ENCODE data around the gene GALNT6. TPM values are rescaled to one million over a fixed set of nuclear protein-coding genes. Genes with fewer than 3 reads are reported as not detected.

Gene GALNT6
- total and polyA plus RNA-seq, 2 of the 13 experiments (the other 11 are each of a cell fraction or from before 2014, with no cell fraction given): 1.0 to 1.1 TPM

DNA sequence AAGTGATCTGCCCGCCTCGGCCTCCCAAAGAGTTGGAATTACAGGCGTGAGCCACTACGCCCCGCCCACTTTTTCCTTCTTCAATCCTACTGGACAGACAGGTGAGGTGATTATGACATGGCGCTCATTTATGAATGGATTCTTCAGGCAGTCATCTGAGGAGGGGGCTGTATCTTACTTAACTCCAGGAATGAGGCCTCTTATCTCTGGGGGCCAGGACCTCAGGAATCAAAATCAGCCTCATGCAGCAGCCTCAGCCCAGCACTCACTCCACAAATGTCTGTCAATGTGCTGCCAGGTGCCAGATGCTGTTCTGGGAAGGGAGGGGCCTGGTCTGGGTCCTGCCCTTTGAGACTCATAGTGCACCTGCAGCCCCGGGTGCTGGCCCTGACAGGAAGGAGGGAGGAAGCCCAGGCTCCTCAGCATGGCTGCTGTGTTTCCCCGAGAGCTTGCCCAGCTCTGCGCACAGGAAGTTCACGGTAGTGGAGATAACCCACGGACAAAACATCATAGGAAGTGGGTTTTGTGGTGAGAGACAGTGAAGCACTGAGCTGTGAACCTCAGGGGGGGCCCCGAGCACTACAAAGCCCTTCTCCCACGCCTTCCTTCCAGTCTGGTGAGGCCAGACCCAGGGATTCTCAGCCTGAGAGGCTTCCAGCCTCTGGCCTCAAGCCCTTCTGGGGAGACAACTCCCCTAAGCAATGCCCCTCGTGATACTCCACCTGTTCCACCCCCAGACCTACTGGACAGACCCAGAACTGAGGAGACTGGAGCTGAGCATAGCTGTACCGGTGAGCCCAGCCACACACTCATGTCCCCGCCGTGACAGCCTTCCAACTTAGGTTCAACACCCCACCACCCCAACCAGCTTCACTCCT lies 22.3 kb downstream of the GALNT6 start:
- DNase-seq (ENCODE audit: low spot score) (no peak), FAIRE-seq (no peak), ATAC-seq (no peak)
- TF ChIP-seq, protein P1, sequence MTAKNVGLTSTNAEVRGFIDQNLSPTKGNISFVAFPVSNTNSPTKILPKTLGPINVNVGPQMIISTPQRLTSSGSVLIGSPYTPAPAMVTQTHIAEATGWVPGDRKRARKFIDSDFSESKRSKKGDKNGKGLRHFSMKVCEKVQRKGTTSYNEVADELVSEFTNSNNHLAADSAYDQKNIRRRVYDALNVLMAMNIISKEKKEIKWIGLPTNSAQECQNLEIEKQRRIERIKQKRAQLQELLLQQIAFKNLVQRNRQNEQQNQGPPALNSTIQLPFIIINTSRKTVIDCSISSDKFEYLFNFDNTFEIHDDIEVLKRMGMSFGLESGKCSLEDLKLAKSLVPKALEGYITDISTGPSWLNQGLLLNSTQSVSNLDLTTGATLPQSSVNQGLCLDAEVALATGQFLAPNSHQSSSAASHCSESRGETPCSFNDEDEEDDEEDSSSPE (CRISPR knock-in tag; IDR thresholded peaks at IDR 0.05): no peak
- POLR2A ChIA-PET: no interaction called here
- no peaks in the 10 kb centered on the region for H3K9me3 ChIP-seq (ENCODE audit: low read length)
- H3K36me3 ChIP-seq (replicated peaks in 1 of 2; ENCODE audit: control insufficient read depth in 1 of 2, insufficient read depth in 2 of 2, low read length in 2 of 2): no peaks in the 10 kb centered on the region
- no peak overlapping the region for H3K9ac ChIP-seq (ENCODE audit: insufficient read depth, low read depth, low read length)
- in situ Hi-C loops (cut with HindIII; ENCODE audit: extremely low pct_ligation_motif_present, low pct_unique_long_range_greater_than_20kb) (no loop called here), intact Hi-C loops (cut with micrococcal nuclease; ENCODE audit: unreplicated experiment) (no loop called here)
- no peaks in the 10 kb centered on the region for H4K20me1 ChIP-seq (ENCODE audit: insufficient read depth, low read length)
- H3K4me2 ChIP-seq (ENCODE audit: low read depth, low read length): no peak overlapping the region
- H3K27me3 ChIP-seq (ENCODE audit: control insufficient read depth in 1 of 2, insufficient read depth in 2 of 2, low read length in 2 of 2): 0 out of 5 replicates have a peak, but pooled peaks cover 0 to 2% of the 10 kb centered on the region in 2 experiments
- no peak overlapping the region for H2AFZ ChIP-seq (ENCODE audit: low read length)
- no peak overlapping the region for H3K27ac ChIP-seq (ENCODE audit: extremely low read length, insufficient read depth, low read length)
- no peak overlapping the region for H3K4me3 ChIP-seq (replicated peaks in 1 of 3; ENCODE audit: insufficient read depth in 1 of 3, low read depth in 2 of 3, low read length in 3 of 3)
- H3K79me2 ChIP-seq (ENCODE audit: insufficient read depth, low read length): no peaks in the 10 kb centered on the region
- no TSS peak for BruUV-seq (replicated peaks)
- CTCF ChIA-PET (ENCODE audit: low intra/inter-chr PET ratio, low total read pairs): no interaction called here
- H3K4me1 ChIP-seq (ENCODE audit: insufficient read depth, low read length): peaks cover 29% of the 10 kb centered on the region
- 85% methylated on average over 15 of the region's 17 CpGs for WGBS (ENCODE audit: low lambda C conversion rate)

DNA sequence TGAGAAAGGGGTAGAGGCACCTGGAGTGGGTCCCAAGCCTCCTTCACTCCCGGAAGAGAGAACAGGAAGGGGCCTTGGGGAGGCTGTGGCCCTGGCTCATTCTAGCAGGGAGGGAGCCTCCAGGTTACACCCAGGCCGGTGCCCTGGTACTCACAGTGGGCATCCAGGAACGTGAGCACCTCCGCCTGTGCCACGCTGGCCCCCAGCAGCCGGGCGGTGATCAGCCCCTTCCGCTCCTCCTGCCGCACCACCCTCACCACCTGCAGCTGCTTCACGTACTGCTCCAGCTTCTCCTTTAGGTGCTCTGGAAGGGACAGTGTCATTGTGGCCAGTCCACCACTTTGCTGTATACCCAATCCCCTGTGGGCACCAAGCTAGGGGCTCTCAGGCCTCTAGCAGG lies 25.9 kb downstream of the GALNT6 start:
- DNase-seq (ENCODE audit: low spot score): no peak
- H3K27ac ChIP-seq (ENCODE audit: extremely low read length, insufficient read depth, low read length): no peak overlapping the region
- H3K4me1 ChIP-seq (ENCODE audit: insufficient read depth, low read length): peaks cover 47% of the 10 kb centered on the region
- in situ Hi-C loops (cut with HindIII; ENCODE audit: extremely low pct_ligation_motif_present, low pct_unique_long_range_greater_than_20kb): no loop called here
- H3K27me3 ChIP-seq (ENCODE audit: control insufficient read depth in 1 of 2, insufficient read depth in 2 of 2, low read length in 2 of 2): 0 out of 5 replicates have a peak, but pooled peaks cover 0 to 2% of the 10 kb centered on the region in 2 experiments
- CTCF ChIA-PET (ENCODE audit: low intra/inter-chr PET ratio, low total read pairs): no interaction called here
- WGBS (ENCODE audit: low lambda C conversion rate): 87% methylated on average over 4 of the region's 10 CpGs
- H3K36me3 ChIP-seq (replicated peaks in 1 of 2; ENCODE audit: control insufficient read depth in 1 of 2, insufficient read depth in 2 of 2, low read length in 2 of 2): no peaks in the 10 kb centered on the region
- H3K9ac ChIP-seq (ENCODE audit: insufficient read depth, low read depth, low read length): no peak overlapping the region
- ATAC-seq: no peak
- no peak overlapping the region for H3K4me3 ChIP-seq (replicated peaks in 1 of 3; ENCODE audit: insufficient read depth in 1 of 3, low read depth in 2 of 3, low read length in 3 of 3)
- H3K79me2 ChIP-seq (ENCODE audit: insufficient read depth, low read length): no peaks in the 10 kb centered on the region
- intact Hi-C loops (cut with micrococcal nuclease; ENCODE audit: unreplicated experiment): no loop called here
- no peak overlapping the region for H2AFZ ChIP-seq (ENCODE audit: low read length)
- FAIRE-seq: no peak
- H4K20me1 ChIP-seq (ENCODE audit: insufficient read depth, low read length): no peaks in the 10 kb centered on the region
- H3K9me3 ChIP-seq (ENCODE audit: low read length): no peaks in the 10 kb centered on the region
- no TSS peak for BruUV-seq (replicated peaks)
- POLR2A ChIA-PET: no interaction called here
- H3K4me2 ChIP-seq (ENCODE audit: low read depth, low read length): no peak overlapping the region
- no peak for TF ChIP-seq FOXM1 (CRISPR knock-in tag; IDR thresholded peaks at IDR 0.05)
- no peak for TF ChIP-seq ATAD3A (CRISPR knock-in tag; IDR thresholded peaks at IDR 0.05)
- TF ChIP-seq MED8 (CRISPR knock-in tag; IDR thresholded peaks at IDR 0.05; ENCODE audit: insufficient replicate concordance): no peak
- no peak for TF ChIP-seq ETV6 (CRISPR knock-in tag; conservative IDR thresholded peaks at IDR 0.05)
- no peak for TF ChIP-seq NR2F6 (IDR thresholded peaks at IDR 0.05)
- TF ChIP-seq NR2F6 (CRISPR knock-in tag; IDR thresholded peaks at IDR 0.05): no peak
- TF ChIP-seq, protein P2, sequence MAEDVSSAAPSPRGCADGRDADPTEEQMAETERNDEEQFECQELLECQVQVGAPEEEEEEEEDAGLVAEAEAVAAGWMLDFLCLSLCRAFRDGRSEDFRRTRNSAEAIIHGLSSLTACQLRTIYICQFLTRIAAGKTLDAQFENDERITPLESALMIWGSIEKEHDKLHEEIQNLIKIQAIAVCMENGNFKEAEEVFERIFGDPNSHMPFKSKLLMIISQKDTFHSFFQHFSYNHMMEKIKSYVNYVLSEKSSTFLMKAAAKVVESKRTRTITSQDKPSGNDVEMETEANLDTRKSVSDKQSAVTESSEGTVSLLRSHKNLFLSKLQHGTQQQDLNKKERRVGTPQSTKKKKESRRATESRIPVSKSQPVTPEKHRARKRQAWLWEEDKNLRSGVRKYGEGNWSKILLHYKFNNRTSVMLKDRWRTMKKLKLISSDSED (CRISPR knock-in tag; IDR thresholded peaks at IDR 0.05): no peak
- no peak for TF ChIP-seq HNRNPL (IDR thresholded peaks at IDR 0.05; ENCODE audit: low read depth, low read length)
- TF ChIP-seq TBL1XR1 (IDR thresholded peaks at IDR 0.05; ENCODE audit: borderline replicate concordance, low read length, partially characterized antibody): no peak
- TF ChIP-seq, protein P3, sequence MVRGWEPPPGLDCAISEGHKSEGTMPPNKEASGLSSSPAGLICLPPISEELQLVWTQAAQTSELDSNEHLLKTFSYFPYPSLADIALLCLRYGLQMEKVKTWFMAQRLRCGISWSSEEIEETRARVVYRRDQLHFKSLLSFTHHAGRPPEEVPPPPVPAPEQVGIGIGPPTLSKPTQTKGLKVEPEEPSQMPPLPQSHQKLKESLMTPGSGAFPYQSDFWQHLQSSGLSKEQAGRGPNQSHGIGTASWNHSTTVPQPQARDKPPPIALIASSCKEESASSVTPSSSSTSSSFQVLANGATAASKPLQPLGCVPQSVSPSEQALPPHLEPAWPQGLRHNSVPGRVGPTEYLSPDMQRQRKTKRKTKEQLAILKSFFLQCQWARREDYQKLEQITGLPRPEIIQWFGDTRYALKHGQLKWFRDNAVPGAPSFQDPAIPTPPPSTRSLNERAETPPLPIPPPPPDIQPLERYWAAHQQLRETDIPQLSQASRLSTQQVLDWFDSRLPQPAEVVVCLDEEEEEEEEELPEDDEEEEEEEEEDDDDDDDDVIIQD (CRISPR knock-in tag; IDR thresholded peaks at IDR 0.05; ENCODE audit: low read depth): no peak
- TF ChIP-seq ZFP37 (CRISPR knock-in tag; IDR thresholded peaks at IDR 0.05; ENCODE audit: borderline replicate concordance): no peak
- TF ChIP-seq, protein P4, sequence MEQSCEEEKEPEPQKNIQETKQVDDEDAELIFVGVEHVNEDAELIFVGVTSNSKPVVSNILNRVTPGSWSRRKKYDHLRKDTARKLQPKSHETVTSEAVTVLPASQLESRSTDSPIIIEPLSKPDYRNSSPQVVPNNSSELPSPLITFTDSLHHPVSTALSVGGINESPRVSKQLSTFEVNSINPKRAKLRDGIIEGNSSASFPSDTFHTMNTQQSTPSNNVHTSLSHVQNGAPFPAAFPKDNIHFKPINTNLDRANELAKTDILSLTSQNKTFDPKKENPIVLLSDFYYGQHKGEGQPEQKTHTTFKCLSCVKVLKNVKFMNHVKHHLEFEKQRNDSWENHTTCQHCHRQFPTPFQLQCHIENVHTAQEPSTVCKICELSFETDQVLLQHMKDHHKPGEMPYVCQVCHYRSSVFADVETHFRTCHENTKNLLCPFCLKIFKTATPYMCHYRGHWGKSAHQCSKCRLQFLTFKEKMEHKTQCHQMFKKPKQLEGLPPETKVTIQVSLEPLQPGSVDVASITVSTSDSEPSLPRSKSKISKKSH (CRISPR knock-in tag; IDR thresholded peaks at IDR 0.05; ENCODE audit: borderline replicate concordance): no peak

All from HepG2 (cell line).